LHCN-M2 (cell line): ENCODE results near the gene MOB3B. TPM values are rescaled to one million over a fixed set of nuclear protein-coding genes. Genes with fewer than 3 reads are reported as not detected.
"Not testable (repeated sequence)": the region's sequence is repeated elsewhere in the genome, so short reads cannot be mapped to it uniquely, and the experiment has no call there.

ENCODE experiments used
- DNase-seq: peaks from one replicate; pipeline ENCODE4 v3.0.0-alpha.2; 2012; ENCODE audit warnings: low read depth
- total RNA-seq: library from RNA; depleted of rRNA; stranded (reverse); fragments of >200 nt; gene quantifications from 2 replicates; pipeline ENCODE4 v1.2.3, GENCODE V29; 2014

MOB3B gene
- total RNA-seq, 1 experiment from 2014 or later: under 0.01 TPM

GRCh38 chr9:27423915-27424710 is 105.5 kb downstream of the MOB3B start:
- DNase-seq: no peak

DNA sequence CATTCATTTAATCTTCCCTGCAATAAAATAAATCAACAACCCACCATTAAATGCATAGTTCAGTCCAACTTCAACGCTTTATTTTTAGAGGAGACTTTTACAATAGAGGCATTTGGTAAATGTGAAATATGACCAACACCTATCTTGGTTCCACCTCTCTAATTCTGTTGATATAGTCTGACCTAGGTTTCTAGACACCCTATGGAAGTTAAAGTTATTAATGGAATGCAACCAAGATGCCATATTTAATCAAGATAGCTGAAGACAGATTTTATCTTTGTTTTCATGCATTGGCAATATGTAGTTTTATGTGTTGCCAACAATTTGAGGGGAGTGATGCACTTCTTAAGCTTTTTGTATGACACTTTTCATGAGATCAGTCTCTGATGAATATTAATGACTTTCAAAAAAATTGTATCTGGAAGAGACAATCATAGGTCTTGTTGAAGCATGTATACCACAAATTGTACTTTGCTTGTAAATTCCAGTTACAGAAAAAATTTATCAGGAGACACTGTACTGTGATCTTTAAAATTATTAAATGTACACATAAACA is 107.3 kb downstream of the MOB3B start:
- DNase-seq: no peak

DNA sequence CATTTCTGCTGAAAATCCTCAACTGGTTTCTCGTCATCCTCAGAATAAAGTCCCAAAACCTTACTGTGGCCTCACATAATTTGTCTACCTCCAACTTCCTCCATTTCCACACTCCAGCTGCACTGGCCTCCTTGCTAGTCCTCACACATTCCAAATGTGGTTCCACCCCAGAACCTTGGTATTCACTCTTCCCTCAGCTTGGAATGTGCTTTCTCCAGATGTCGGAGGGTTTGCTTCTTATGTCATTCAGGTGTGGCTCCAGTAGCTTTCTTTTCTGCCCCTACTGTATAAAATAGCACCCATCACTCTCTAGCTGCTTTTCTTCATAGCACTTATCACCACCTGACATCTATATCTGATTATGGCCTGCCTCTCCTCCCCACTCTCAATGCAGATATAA is 108.0 kb downstream of the MOB3B start:
- DNase-seq: no peak

DNA sequence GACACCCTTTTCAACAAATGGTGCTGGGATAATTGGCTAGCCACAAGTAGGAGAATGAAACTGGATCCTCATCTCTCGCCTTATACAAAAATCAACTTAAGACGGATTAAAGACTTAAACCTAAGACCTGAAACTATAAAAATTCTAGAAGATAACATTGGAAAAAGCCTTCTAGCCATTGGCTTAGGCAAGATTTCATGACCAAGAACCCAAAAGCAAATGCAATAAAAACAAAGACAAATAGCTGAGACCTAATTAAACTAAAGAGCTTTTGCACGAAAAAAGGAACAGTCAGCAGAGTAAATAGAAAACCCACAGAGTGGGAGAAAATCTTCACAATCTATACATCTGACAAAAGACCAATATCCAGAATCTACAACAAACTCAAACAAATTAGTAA is 110.1 kb downstream of the MOB3B start:
- DNase-seq: not testable (repeated sequence)

DNA sequence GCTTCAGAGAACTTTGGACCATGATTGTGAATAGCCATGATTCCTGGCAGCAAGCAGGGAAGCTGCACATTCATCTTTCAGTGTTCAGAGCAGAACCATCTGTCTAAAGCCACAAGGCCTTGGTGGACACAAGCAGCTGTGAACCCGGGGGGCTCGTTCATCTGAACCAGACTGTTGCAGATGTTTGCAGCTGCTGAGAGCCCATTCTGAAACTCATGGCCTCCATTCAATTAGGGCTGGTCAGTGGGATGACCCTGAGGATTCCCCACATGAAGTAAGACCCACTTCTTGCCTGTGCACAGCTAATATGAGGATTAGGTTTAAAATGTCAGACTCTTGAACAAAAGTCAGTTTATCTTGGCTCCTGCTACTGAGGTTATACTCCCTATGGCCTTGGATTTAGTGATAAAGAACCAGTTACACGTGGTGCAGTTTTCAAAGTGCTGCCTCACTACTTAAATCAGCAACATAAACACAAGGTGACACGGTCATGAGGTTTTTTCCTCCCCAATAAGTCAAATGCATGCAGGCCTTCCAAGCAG is 115.3 kb downstream of the MOB3B start:
- peak; percentile 10 for DNase-seq

GRCh38 chr9:27413511-27414219 is 115.9 kb downstream of the MOB3B start:
- DNase-seq: no peak

DNA sequence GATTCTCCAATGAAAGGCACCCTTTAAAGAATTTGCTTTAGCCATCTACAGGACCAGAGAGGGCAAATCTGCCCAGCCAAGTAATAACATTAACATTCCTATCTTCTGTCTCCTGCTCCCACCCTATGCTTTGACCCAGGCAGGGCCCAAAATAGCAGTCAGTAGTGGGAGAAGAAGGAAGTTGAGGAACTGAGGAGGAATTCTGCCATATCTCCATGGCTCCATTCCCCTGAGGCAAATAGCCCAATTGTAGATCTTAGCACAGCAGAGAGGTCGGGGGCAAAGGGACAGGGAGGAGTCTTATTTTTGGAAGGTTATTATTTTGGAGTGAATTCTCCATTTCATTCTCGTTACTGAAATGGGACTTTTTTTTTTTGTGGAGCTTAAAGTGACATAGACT is 116.7 kb downstream of the MOB3B start:
- DNase-seq: no peak

DNA sequence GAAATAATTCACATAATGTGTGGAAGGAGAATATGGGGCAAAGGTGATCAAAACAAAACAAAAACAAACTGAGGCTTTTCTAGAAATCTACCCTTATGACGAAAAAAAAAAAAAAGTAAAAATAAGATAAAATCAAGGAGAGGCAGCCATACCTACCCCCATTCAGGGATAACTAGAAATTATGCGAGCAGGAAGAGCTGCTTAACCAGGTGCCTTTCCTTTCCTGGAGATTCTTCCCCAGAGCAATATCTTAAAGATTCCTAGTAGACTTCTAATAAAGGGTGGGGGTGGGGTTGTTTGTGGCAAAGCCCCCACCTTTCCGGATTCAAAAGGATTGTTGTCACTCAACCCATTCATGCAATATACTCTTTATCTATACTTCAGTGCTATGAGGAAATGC is 117.5 kb downstream of the MOB3B start:
- no peak for DNase-seq

GRCh38 chr9:27408482-27408881 is 121.1 kb downstream of the MOB3B start:
- no peak for DNase-seq

DNA sequence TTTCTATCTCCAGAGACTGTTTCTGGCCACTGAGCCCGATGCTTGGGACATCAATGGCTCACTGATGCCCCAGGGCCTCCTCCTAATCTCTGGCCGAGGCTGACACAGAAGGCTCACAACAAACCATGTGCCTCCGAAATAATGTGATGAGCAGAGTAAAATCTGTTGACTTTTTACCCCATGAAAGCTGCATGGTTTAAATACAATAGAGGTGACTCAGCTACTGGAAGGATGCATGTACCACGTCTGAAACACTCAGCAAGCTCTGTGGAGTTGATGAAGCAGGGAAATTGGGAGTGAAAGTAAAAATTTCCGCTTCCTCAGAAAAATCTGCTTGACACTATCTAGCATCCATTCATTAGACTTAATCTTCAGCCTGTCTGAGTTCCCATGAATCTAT is 121.6 kb downstream of the MOB3B start:
- no peak for DNase-seq

DNA sequence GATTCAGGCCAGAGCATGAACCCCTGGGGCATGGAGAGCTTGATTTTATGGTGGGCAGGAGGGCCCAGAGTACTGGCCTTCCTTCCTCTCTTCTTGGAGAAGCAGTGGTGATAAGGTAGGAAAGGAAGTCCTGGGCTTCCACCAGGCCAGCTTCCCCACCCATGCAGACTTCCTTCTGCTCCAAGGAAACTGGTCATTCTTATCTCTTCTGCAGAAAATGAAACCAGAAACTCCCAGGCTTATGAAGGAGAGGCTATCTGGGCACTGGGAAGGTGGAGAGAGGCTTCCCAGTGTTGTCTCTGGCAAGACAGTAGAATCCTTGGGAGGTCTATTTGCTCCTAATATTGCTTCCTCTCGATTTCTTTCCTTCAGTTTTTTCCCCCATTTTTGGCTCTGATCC is 122.1 kb downstream of the MOB3B start:
- no peak for DNase-seq

DNA sequence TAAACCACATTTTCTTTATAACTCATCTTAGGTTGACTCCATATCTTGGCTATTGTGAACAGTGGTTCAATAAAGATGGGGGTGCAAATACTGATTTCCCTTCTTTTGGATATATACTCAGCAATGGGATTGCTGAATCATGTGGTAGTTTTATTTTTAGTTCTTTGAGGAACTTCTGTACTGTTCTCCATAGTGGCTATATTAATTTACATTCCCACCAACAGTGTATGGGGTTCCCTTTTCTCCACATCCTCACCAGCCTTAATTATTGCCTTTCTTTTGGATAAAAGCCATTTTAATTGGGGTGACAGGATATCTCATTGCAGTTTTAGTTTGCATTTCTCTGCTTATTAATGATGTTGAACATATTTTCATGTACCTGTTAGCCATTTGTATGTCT is 125.0 kb downstream of the MOB3B start:
- no peak for DNase-seq

- no peak for DNase-seq
Measured at GRCh38 chr9:27402626-27403025, 127.0 kb downstream of the MOB3B start.

DNA sequence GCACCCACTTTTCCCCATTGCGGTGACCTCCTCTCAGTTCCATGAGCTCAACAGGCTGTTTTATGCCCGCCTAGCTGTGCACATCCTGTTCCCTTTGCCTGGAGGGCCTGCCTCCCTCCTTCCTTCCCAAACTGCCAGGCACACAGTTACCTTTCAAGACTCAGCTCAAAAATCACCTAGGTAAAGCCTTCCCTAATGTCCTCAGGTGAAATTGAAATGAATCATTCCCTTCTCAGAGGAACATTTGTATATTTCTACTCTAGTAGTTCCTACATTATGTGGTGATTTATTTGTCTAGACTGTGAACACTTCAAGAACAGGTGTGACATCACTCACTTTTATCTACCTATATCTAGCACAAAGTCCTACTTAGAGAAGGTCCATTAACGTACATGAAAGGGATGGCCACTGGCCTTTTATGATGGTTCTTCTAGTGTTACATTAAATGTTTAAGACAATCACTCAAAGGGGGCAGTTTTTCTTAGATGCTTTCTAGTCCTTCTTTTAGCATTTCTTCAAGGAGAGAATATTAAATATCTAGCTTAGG is 129.2 kb downstream of the MOB3B start:
- no peak for DNase-seq

DNA sequence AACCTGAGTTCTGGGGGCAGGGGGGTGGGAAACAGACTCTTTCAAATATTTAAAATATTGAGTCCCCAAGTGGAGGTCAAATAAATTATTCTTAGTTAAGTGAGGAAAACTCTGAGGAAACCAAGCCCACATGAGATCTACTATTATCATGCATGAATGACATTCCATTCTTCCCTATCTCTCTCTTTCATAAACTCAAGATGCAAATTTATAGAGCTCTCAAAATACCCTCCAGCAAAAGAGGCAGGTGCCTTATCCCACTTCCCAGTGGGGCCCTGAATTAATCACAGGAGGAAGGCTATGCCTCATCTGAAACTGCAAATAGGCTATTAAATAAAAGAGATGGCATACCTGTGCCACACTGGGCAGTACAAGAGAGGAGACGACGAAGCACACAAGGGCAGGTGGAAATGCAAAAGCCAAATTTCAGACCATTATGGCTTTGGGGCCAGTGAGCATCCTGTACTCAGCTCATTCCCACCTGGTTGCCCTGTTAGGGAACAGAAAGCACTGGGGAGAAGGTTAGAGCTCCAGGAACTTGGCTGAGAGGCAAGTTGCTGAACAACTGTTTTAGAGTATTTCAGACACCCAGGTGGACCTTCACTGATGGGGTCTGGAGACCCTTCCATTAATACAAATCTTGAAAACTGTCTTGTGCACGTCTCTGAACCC is 130.5 kb downstream of the MOB3B start:
- no peak for DNase-seq

DNA sequence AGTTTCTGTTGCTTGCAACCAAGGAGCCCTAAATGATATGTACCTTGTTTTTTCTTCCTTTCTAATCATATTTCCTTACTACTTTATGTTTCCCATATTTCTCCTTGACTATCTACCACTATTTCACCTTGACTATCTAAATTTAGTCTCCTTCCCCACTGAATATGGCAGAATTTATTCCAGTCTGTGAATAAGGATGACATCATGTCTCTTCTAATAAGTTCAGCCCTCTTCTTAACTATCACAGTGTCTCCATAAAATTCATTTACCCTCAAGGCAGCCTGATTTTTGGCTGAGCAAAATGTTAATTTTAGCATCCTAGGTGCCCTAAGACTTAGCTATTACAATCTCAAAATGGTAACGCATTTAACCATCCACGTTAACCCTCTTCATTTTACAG is 133.1 kb downstream of the MOB3B start:
- DNase-seq: no peak

- no peak for DNase-seq
Measured at GRCh38 chr9:27395484-27395921, 134.1 kb downstream of the MOB3B start.

DNA sequence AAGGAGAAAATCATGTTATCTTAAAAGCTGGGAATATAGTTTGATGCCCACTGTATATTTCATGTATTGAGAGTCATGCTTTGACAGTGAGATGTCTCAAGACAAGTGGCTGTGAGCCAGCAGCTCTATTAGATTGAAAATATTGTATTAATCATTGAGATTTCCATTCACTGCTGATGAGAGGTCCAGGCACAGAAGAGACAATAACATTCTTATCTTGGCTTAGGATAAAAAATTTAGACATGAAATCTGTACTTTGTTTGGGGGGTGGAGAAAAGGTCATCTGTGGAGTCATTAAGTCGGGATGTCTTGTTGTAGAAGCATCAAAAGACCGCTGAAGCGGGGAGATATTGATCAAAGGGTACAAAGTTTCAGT is 134.8 kb downstream of the MOB3B start:
- no peak for DNase-seq

- DNase-seq: no peak
Measured at GRCh38 chr9:27394154-27394825, 135.3 kb downstream of the MOB3B start.

DNA sequence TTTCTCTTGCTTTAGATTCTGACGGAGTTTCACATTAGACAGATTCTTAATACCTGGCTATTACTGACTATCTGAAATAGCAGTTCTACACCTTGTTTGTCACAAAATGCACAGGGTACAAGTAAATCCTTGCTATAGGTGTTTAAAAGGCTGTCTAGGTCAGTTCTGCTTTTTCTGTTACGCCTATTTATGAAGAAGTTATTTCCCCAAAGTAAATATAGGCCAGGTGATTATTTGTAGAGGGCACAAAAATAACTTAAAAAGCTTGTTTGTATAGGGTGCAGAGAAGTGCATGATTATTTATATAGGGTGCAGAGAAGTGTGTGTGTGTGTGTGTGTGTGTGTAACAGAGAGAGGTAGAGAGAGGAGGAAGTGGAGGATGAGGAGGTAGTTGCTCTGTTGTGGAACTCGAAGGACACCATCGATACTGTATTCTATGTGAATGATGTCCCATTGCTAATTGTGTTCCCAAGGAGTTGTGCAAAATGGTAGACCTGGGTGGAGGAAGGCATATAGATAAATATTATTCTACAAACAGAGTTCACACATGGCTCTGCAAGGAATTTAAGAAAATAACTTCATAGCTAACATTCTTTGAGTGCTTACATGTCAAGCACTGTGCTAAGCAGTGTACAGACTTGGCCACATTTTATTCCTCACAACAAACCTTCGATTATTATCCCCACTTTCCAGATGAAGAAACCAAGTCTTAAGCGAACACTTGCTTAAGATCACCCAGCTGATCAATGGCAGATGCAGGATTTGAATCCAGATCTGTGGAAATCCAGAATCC is 136.4 kb downstream of the MOB3B start:
- DNase-seq: no peak
